ENCODE data around the gene C1orf174.

GRCh38 chr1:3898994-3899753 is 898 bp downstream of the C1orf174 start:
- TF ChIP-seq POLR2A (IDR thresholded peaks at IDR 0.05): no peak
- TF ChIP-seq, protein P1, sequence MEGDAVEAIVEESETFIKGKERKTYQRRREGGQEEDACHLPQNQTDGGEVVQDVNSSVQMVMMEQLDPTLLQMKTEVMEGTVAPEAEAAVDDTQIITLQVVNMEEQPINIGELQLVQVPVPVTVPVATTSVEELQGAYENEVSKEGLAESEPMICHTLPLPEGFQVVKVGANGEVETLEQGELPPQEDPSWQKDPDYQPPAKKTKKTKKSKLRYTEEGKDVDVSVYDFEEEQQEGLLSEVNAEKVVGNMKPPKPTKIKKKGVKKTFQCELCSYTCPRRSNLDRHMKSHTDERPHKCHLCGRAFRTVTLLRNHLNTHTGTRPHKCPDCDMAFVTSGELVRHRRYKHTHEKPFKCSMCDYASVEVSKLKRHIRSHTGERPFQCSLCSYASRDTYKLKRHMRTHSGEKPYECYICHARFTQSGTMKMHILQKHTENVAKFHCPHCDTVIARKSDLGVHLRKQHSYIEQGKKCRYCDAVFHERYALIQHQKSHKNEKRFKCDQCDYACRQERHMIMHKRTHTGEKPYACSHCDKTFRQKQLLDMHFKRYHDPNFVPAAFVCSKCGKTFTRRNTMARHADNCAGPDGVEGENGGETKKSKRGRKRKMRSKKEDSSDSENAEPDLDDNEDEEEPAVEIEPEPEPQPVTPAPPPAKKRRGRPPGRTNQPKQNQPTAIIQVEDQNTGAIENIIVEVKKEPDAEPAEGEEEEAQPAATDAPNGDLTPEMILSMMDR (IDR thresholded peaks at IDR 0.05): no peak

Measured in heart left ventricle (tissue), 13 donors.